Activated CD4-positive, alpha-beta memory T cell treated with anti-CD3 and anti-CD28 coated beads for 36 hours (primary cell): Measurements from ENCODE around the gene VPS26B. TPM values are rescaled to one million over a fixed set of nuclear protein-coding genes. Genes with fewer than 3 reads are reported as not detected.
A peak's percentile ranks its signal among the peaks of the same experiment; 100 is the strongest.
"Not testable (repeated sequence)": the region's sequence is repeated elsewhere in the genome, so short reads cannot be mapped to it uniquely, and the experiment has no call there.

ENCODE experiments used
- CTCF ChIA-PET: fragments of 350-600 bp; sonication (Branson Sonifier 250); formaldehyde crosslinking; loops from one replicate; lab custom pipeline; 2021; ENCODE audit warnings: antibody characterized with exemption, inconsistent platforms; lab: Charles Lee
- POLR2A ChIA-PET: fragments of 350-600 bp; sonication (Branson Sonifier 250); formaldehyde crosslinking; loops from one replicate; lab custom pipeline; 2021; ENCODE audit warnings: antibody characterized with exemption; lab: Charles Lee
- DNase-seq: peaks from one replicate; pipeline ENCODE4 v3.0.0-alpha.2; 2020
- H3K27ac Mint-ChIP-seq: one replicate; pipeline ENCODE4 v1.8.0; 2021; ENCODE audit warnings: mixed read lengths
- H3K27me3 Mint-ChIP-seq: one replicate; pipeline ENCODE4 v1.8.0; 2021; ENCODE audit warnings: mixed read lengths
- H3K36me3 Mint-ChIP-seq: one replicate; pipeline ENCODE4 v1.8.0; 2021; ENCODE audit warnings: mixed read lengths
- H3K4me1 Mint-ChIP-seq: one replicate; pipeline ENCODE4 v1.8.0; 2021; ENCODE audit warnings: low read depth, mixed read lengths
- H3K4me3 Mint-ChIP-seq: one replicate; pipeline ENCODE4 v1.8.0; 2021; ENCODE audit warnings: mild to moderate bottlenecking, mixed read lengths
- H3K9me3 Mint-ChIP-seq: one replicate; pipeline ENCODE4 v1.8.0; 2021; ENCODE audit warnings: mixed read lengths
- intact Hi-C: fragments of 100-400 bp; cut with micrococcal nuclease; formaldehyde crosslinking; loops from one replicate; pipeline ENCODE4 v1.15.1; 2023
- total RNA-seq, 2 experiments: library from RNA; stranded (reverse); gene quantifications; one replicate each; pipeline ENCODE4 v1.2.3, GENCODE V29; 2021

VPS26B gene
- total RNA-seq, 2 experiments from 2014 or later: 36.2 to 38.8 TPM

- Mint-ChIP-seq H3K27me3 (no peaks in the 10 kb centered on the region), H3K9me3 (no peaks in the 10 kb centered on the region), H3K36me3 (peaks cover 23% of the 10 kb centered on the region), H3K4me3 (no peak overlapping the region), H3K4me1 (peaks cover 28% of the 10 kb centered on the region), H3K27ac (peak overlapping the region; percentile 82)
- intact Hi-C loops: loop anchor here (1.0 kb wide), 2 partner anchors 25 to 321 kb away; partner anchors contain the start of gene VPS26B
- ChIA-PET POLR2A (interaction anchor here (0.8 to 7.9 kb wide), 5 partner anchors 12 to 321 kb away, joined by 3 to 67 read pairs (median 4); partner anchors contain the start of genes GLB1L3, NCAPD3 and VPS26B), CTCF (interaction anchor here (0.7 to 1.6 kb wide), 4 partner anchors 13 to 27 kb away, joined by 3 to 11 read pairs (median 5); partner anchors contain the start of gene GLB1L3)
- peak; percentile 64 for DNase-seq
Observed at GRCh38 chr11:134248910-134249480, 24.5 kb downstream of the VPS26B start.

GRCh38 chr11:134250246-134250645 lies 25.8 kb downstream of the VPS26B start:
- intact Hi-C loops: loop anchor here (5.0 kb wide), 1 partner anchor 303 kb away; no protein-coding TSS in a partner anchor
- no peaks in the 10 kb centered on the region for H3K27me3 Mint-ChIP-seq
- H3K9me3 Mint-ChIP-seq: no peaks in the 10 kb centered on the region
- no peak overlapping the region for H3K27ac Mint-ChIP-seq
- ChIA-PET CTCF (interaction anchor here (1.0 to 5.0 kb wide), 3 partner anchors 12 to 322 kb away, joined by 3 to 32 read pairs (median 12); partner anchors contain the start of genes NCAPD3 and VPS26B), POLR2A (interaction anchor here (7.9 kb wide), 1 partner anchor 25 kb away, joined by 67 read pairs; the partner anchor contains the start of genes NCAPD3 and VPS26B)
- no peak for DNase-seq
- H3K36me3 Mint-ChIP-seq: peaks cover 23% of the 10 kb centered on the region
- H3K4me3 Mint-ChIP-seq: no peak overlapping the region
- H3K4me1 Mint-ChIP-seq: peaks cover 36% of the 10 kb centered on the region

- H3K4me1 Mint-ChIP-seq: peaks cover 40% of the 10 kb centered on the region
- intact Hi-C loops: loop anchor here (5.0 kb wide), 1 partner anchor 303 kb away; no protein-coding TSS in a partner anchor
Observed at GRCh38 chr11:134250675-134251074, 26.2 kb downstream of the VPS26B start.

GRCh38 chr11:134252346-134253187 lies 28.1 kb downstream of the VPS26B start:
- H3K27me3 Mint-ChIP-seq: no peaks in the 10 kb centered on the region
- peak overlapping the region; percentile 89 for H3K4me3 Mint-ChIP-seq
- peaks cover 41% of the 10 kb centered on the region for H3K4me1 Mint-ChIP-seq
- intact Hi-C loops: loop anchor here (1.0 to 5.0 kb wide), 6 partner anchors 23 to 324 kb away; partner anchors contain the start of genes GLB1L2 and VPS26B
- CTCF ChIA-PET: interaction anchor here (2.3 to 5.0 kb wide), 4 partner anchors 10 to 28 kb away, joined by 8 to 32 read pairs (median 16); partner anchors contain the start of genes GLB1L3, NCAPD3 and VPS26B
- H3K9me3 Mint-ChIP-seq: no peaks in the 10 kb centered on the region
- peaks cover 17% of the 10 kb centered on the region for H3K36me3 Mint-ChIP-seq
- DNase-seq: peak; percentile 47
- H3K27ac Mint-ChIP-seq: peak overlapping the region; percentile 89
- POLR2A ChIA-PET: interaction anchor here (0.7 to 7.9 kb wide), 4 partner anchors 18 to 28 kb away, joined by 3 to 67 read pairs (median 5); partner anchors contain the start of genes GLB1L3, NCAPD3 and VPS26B

More at GRCh38 chr11:134250675-134251074, 26.2 kb downstream of the VPS26B start:
- H3K4me3 Mint-ChIP-seq: no peak overlapping the region
- DNase-seq: no peak
- no peaks in the 10 kb centered on the region for H3K27me3 Mint-ChIP-seq
- no peak overlapping the region for H3K27ac Mint-ChIP-seq
- peaks cover 23% of the 10 kb centered on the region for H3K36me3 Mint-ChIP-seq
- CTCF ChIA-PET: interaction anchor here (1.0 to 5.0 kb wide), 4 partner anchors 12 to 323 kb away, joined by 3 to 32 read pairs (median 16); partner anchors contain the start of genes GLB1L3, NCAPD3 and VPS26B
- POLR2A ChIA-PET: interaction anchor here (7.9 kb wide), 1 partner anchor 26 kb away, joined by 67 read pairs; the partner anchor contains the start of genes NCAPD3 and VPS26B
- no peaks in the 10 kb centered on the region for H3K9me3 Mint-ChIP-seq

GRCh38 chr11:134253188-134253993 lies 28.9 kb downstream of the VPS26B start, which contains the start of the genes ACAD8 and THYN1:
TSS of gene ACAD8 (plus strand) at chr11:134253568. CDS start at chr11:134253601, 33 bp downstream.
TSS of gene THYN1 (minus strand) at chr11:134253352. CDS start at chr11:134252882, 470 bp downstream.
- H3K36me3 Mint-ChIP-seq: peaks cover 13% of the 10 kb centered on the region
- peak within 1 kb of the TSS; percentile 89 for H3K4me3 Mint-ChIP-seq
- H3K9me3 Mint-ChIP-seq: no peaks in the 10 kb centered on the region
- POLR2A ChIA-PET: interaction anchor here (0.9 to 7.9 kb wide), 4 partner anchors 19 to 29 kb away, joined by 4 to 67 read pairs (median 6); partner anchors contain the start of genes GLB1L3, NCAPD3 and VPS26B
- H3K27me3 Mint-ChIP-seq: no peaks in the 10 kb centered on the region
- peaks cover 40% of the 10 kb centered on the region for H3K4me1 Mint-ChIP-seq
- intact Hi-C loops: loop anchor here (1.0 to 5.0 kb wide), 6 partner anchors 22 to 325 kb away; partner anchors contain the start of genes GLB1L2 and VPS26B
- DNase-seq: peak; percentile 97
- H3K27ac Mint-ChIP-seq: peak within 1 kb of the TSS; percentile 89
- CTCF ChIA-PET: interaction anchor here (0.6 to 5.0 kb wide), 7 partner anchors 9 to 47 kb away, joined by 3 to 32 read pairs (median 6); partner anchors contain the start of genes GLB1L3, NCAPD3 and VPS26B

GRCh38 chr11:134254433-134255183 lies 30.1 kb downstream of the VPS26B start:
- CTCF ChIA-PET: interaction anchor here (1.0 to 5.0 kb wide), 7 partner anchors 8 to 326 kb away, joined by 3 to 32 read pairs (median 6); partner anchors contain the start of genes GLB1L3, NCAPD3 and VPS26B

GRCh38 chr11:134255184-134255561 lies 30.7 kb downstream of the VPS26B start:
- ChIA-PET CTCF (interaction anchor here (1.0 to 4.6 kb wide), 5 partner anchors 11 to 327 kb away, joined by 3 to 20 read pairs (median 5); partner anchors contain the start of gene GLB1L3), POLR2A (interaction anchor here (7.9 kb wide), 1 partner anchor 30 kb away, joined by 67 read pairs; the partner anchor contains the start of genes NCAPD3 and VPS26B)
- peaks cover 29% of the 10 kb centered on the region for H3K4me1 Mint-ChIP-seq
- H3K4me3 Mint-ChIP-seq, intact Hi-C loops, H3K9me3 Mint-ChIP-seq, H3K27me3 Mint-ChIP-seq, DNase-seq, H3K27ac Mint-ChIP-seq: not testable (repeated sequence)
- peaks cover 12% of the 10 kb centered on the region for H3K36me3 Mint-ChIP-seq

More at GRCh38 chr11:134254433-134255183, 30.1 kb downstream of the VPS26B start:
- POLR2A ChIA-PET: interaction anchor here (7.9 kb wide), 1 partner anchor 30 kb away, joined by 67 read pairs; the partner anchor contains the start of genes NCAPD3 and VPS26B
- Mint-ChIP-seq H3K9me3 (no peaks in the 10 kb centered on the region), H3K27me3 (no peaks in the 10 kb centered on the region), H3K4me1 (peaks cover 29% of the 10 kb centered on the region), H3K4me3 (peak overlapping the region; percentile 89), H3K27ac (no peak overlapping the region), H3K36me3 (peaks cover 12% of the 10 kb centered on the region)
- intact Hi-C loops: loop anchor here (5.0 kb wide), 1 partner anchor 307 kb away; no protein-coding TSS in a partner anchor
- DNase-seq: no peak

GRCh38 chr11:134257101-134257500 lies 32.6 kb downstream of the VPS26B start:
- Mint-ChIP-seq H3K27ac (no peak overlapping the region), H3K9me3 (no peaks in the 10 kb centered on the region), H3K4me1 (peaks cover 19% of the 10 kb centered on the region), H3K27me3 (no peaks in the 10 kb centered on the region), H3K4me3 (no peak overlapping the region), H3K36me3 (peaks cover 12% of the 10 kb centered on the region)
- ChIA-PET POLR2A (no interaction called here), CTCF (interaction anchor here (1.1 kb wide), 1 partner anchor 19 kb away, joined by 3 read pairs; no protein-coding TSS in a partner anchor)
- DNase-seq: no peak
- intact Hi-C loops: no loop called here

- no peak for DNase-seq
- ChIA-PET POLR2A (no interaction called here), CTCF (no interaction called here)
- peaks cover 14% of the 10 kb centered on the region for H3K4me1 Mint-ChIP-seq
- H3K27ac Mint-ChIP-seq: no peak overlapping the region
- intact Hi-C loops: no loop called here
- no peak overlapping the region for H3K4me3 Mint-ChIP-seq
- H3K27me3 Mint-ChIP-seq: no peaks in the 10 kb centered on the region
- H3K9me3 Mint-ChIP-seq: no peaks in the 10 kb centered on the region
- H3K36me3 Mint-ChIP-seq: peaks cover 13% of the 10 kb centered on the region
Observed at GRCh38 chr11:134258577-134258976, 34.1 kb downstream of the VPS26B start.
